NB4 (cell line): Measurements from ENCODE around the gene ZNF688.
"Not testable (repeated sequence)": the region's sequence is repeated elsewhere in the genome, so short reads cannot be mapped to it uniquely, and the experiment has no call there.

Experiments used
- CTCF ChIP-seq: IDR thresholded peaks from one replicate; pipeline ENCODE4 v1.5.1; 2012; ENCODE audit warnings: low read depth, low read length
- MAX ChIP-seq: IDR thresholded peaks from 2 replicates; pipeline ENCODE4 v1.6.1; 2011; ENCODE audit warnings: low read depth, low read length
- MYC ChIP-seq: IDR thresholded peaks from 2 replicates; pipeline ENCODE4 v1.6.1; 2011; ENCODE audit warnings: low read depth, low read length
- POLR2A ChIP-seq: IDR thresholded peaks from 2 replicates; pipeline ENCODE4 v1.6.1; 2011; ENCODE audit warnings: mild to moderate bottlenecking; ENCODE audit not compliant: insufficient read length; ENCODE audit errors: extremely low read depth

- not testable (repeated sequence) for TF ChIP-seq CTCF, POLR2A, MAX, MYC
Measured at GRCh38 chr16:30539986-30540526, 31.5 kb downstream of the ZNF688 start.
